HG03175 (cell line): ENCODE results near the gene HYCC2.

Experiments
- ATAC-seq: cut with Tn5 transposase; IDR thresholded peaks from one replicate; pipeline ENCODE4 v1.9.1; 2021; ENCODE audit warnings: mild to moderate bottlenecking, moderate library complexity; ENCODE audit not compliant: unreplicated experiment

The HYCC2 gene

DNA sequence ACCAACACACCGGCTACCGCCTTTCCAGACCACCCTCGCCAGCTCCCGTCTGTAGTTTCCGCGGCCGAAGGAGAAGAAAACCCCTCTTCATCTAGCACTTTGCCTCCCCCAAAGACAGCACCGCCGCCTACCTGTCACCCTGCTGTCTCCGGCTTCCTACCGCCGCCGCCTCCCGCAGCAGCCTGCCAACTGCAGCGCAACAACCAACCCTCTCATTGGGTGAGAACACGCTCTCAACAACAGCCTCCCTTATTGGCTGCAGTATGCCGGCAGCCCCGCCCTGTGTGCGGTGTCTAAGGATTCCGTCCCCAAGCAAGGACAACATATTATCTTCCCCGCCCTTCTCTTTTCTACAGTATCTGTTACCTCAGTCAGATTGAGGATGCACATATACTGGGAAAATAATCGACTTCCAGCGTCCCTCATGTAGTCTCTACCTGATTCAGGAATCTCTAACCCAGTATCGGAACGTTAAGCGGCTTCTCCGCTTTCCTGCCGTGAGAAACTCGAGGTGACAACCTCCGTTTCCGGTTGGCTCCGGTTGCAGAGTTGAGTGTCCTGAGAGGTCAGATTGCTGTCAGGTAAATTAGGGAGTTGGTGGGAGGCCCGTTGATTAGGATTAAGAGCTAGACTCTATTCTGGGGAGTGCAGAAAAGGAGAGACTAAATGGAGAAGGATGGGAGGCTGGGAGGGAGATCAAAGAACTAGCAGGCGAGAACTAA is at the start of gene HYCC2, which contains the start of gene NDUFB3:
HYCC2 (minus strand) TSS at position 193 of the 722 bp plus-strand sequence. CDS start 47,662 bp downstream, outside the sequence.
NDUFB3 (plus strand) TSS at position 523 of the 722 bp plus-strand sequence. CDS start 6,882 bp downstream, outside the sequence.
- ATAC-seq: peak; percentile 97

DNA sequence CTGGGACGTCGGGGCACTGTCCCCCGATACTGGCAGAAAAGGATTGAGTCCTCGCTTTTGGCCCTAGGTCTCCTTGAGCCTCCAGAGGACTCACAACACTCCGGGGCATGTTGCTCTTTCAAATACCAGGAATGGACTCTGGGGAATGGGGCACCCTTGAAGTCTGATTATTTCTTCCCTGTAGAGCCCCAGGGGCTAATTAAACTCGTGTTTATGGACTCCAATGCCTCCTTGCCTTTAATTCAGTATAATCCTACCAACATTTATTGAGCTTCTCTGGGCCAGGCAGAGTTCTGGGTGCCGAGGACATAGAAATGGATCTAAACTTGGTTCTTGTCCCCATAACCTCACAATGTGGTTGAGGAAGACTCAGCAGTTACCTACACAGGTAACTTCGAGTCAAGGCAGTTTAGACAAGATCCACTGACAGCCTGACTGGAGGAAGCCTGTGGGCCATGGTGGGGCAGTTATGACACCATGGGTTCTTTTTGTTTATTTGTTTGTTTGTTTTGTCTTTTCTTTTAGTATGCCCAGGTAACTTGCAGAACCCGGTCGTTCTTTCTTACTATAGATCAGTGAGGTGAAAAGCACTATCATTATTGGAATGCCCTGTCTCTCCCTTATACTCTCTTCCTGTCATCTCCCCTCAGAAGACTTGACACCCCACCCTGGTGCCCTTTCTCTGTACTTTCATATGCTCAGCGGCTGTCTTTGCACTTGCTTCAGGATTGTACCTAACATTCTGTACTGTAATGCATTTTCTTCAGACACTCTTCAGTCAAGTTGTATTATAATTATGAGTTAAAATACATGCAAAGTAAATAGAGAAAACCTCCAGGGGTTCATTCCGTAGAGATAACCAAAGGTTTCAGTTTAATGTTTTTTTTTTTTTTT is 47.7 kb upstream of the HYCC2 start:
- no peak for ATAC-seq

- ATAC-seq: peak; percentile 37
These were observed 46.9 kb upstream of the HYCC2 start for GRCh38 chr2:201118121-201118960.

DNA sequence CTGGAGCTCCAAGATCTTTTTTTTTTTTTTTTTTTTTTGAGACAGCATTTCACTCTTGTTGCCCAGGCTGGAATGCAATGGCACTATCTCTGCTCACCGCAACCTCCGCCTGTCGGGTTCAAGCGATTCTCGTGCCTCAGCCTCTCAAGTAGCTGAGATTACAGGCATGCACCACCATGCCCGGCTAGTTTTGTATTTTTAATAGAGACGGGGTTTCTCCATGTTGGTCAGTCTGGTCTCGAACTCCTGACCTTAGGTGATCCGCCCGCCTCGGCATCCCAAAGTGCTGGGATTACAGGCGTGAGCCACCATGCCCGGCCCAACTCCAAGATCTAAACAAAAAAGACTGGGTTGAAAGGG is 46.2 kb upstream of the HYCC2 start:
- peak; percentile 2 for ATAC-seq

- peak; percentile 37 for ATAC-seq
These were observed 45.7 kb upstream of the HYCC2 start for GRCh38 chr2:201116959-201117734.

DNA sequence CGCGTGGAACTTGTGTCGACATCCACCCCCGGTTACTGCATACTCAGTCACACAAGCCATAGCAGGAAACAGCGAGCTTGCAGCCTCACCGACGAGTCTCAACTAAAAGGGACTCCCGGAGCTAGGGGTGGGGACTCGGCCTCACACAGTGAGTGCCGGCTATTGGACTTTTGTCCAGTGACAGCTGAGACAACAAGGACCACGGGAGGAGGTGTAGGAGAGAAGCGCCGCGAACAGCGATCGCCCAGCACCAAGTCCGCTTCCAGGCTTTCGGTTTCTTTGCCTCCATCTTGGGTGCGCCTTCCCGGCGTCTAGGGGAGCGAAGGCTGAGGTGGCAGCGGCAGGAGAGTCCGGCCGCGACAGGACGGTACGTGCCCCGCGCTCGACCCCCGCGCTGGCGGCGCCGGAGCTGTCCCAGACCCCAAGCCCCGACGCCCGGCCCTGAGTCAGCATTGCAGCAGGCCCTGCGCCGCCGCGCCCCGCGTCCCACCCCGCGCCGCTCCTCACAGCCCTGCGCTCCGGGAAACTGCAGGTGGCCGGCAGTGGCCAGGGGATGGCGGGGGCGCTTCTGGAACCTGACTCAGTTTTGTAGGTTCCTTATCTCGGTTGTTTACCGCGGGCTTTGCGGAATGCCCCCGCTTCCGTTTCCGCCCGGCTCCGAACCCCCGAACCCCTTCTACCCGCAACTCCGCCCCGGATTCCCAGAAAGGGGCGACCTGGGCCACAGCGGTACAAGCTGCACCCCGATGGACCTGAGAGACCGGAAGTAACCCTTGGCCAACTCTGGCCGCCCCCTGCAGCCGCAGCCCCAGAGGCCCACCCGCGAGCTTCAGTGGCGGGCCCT is 44.9 kb upstream of the HYCC2 start, which contains the start of gene CFLAR:
CFLAR (plus strand) TSS at position 50 of the 844 bp plus-strand sequence. CDS start 13,702 bp downstream, outside the sequence.
- peak; percentile 28 for ATAC-seq

- no peak for ATAC-seq
These were observed 43.4 kb upstream of the HYCC2 start for GRCh38 chr2:201114846-201115245.

DNA sequence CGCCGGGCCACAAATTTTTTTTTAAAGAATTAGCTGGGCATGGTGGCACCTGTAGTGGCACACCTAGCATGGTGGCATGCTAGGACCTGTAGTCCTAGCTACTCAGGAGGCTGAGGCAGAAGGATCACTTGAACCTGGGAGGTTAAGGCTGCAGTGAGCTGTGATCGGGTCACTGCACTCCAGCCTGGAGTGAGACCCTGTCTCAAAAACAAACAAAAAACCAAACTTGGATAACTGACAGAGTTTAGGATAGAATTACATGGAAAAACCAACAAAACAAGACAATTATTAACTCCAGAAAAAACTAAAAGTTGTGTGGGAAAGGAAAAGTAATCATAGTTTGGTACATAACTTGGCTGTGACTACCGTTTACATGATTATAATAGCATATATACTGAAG is 42.9 kb upstream of the HYCC2 start:
- no peak for ATAC-seq

- no peak for ATAC-seq
These were observed 39.6 kb upstream of the HYCC2 start for GRCh38 chr2:201111096-201111495.

DNA sequence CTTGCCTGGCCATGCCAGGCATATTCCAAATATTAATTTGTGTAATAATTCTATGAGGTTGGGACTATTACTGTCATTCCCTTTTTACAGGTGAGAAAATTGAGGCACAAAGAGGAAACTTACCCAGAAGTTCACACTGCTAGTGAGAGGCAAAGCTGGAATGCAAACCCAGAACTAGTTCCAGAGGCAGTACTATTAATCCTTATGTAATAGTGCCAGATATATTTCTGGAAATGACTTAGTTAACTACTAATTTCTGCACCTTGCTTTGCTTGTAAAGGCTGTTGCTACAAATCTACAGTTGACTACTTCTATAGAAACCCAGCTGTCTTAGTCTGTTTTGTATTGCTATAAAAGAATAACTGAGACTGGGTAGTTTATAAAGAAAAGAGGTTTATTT is 39.1 kb upstream of the HYCC2 start:
- ATAC-seq: no peak

DNA sequence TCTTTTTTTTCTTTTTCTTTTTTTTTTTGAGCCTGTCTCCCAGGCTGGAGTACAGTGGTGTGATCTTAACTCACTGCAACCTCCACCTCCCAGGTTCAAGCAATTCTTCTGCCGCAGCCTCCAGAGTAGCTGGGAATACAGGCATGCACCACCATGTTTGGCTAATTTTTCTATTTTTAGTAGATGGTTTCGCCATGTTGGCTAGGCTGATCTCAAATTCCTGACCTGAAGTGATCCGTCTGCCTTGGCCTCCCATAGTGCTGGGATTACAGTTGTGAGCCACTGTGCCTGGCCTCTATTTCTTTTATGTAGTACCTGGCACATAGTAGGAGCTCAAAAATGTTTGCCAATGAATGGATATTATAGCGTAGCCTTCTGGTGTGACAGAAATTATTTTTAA is 37.7 kb upstream of the HYCC2 start:
- ATAC-seq: no peak

GRCh38 chr2:201108341-201108740 is 36.9 kb upstream of the HYCC2 start:
- ATAC-seq: no peak

- no peak for ATAC-seq
These were observed 36.2 kb upstream of the HYCC2 start for GRCh38 chr2:201107624-201108023.

GRCh38 chr2:201105759-201106158 is 34.3 kb upstream of the HYCC2 start:
- no peak for ATAC-seq

DNA sequence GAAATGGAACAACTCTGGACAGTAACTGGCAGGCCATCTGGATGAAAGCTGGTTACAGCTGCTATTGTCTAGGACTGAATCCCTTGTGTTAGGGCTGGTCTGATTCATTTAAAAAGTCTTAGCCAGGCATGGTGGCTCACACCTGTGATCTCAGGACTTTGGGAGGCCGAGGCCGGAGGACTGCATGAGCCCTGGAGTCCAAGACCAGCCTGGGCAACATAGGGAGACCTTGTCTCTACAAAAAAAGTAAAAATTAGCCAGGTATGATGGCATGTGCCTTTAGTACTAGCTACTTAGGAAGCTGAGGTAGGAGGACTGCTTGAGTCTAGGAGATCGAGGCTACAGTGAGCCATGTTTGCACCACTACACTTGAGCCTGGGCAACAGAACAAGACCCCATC is 29.0 kb upstream of the HYCC2 start:
- ATAC-seq: no peak

DNA sequence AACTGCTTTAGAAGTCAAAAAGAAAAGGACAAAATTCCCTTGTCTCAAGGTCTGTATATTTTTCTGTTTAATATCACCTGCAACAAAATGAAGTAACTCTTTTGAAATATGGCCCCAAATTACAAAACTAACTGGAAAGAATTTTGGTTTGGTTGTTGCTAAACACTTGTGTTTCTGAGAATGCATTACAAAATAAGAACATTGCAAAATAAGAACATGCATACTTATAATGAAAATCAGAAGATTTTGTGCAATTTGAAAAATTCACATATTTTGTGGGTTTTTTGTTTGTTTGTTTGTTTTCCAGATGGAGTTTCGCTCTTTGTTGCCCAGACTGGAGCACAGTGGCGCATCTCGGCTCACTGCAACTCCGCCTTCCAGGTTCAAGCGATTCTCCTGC is 22.1 kb upstream of the HYCC2 start:
- no peak for ATAC-seq

GRCh38 chr2:201090574-201090973 is 19.1 kb upstream of the HYCC2 start:
- ATAC-seq: no peak

- ATAC-seq: no peak
These were observed 13.4 kb upstream of the HYCC2 start for GRCh38 chr2:201084863-201085262.

DNA sequence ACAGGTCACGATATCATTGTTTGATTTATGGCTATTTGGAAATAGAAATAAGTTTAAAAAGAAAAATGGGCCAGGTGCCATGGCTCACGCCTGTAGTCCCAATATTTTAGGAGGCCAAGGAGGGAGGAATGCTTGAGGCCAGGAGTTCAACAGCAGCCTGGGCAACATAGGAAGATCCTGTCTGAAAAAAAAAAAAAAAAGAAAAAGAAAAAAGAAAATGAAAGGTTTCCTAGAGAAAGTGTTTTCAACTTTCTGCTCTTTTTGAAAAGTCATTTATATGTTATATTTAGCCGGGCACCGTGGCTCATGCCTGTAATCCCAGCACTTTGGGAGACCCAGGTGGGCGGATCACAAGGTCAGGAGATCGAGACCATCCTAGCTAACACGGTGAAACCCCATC is 3.5 kb upstream of the HYCC2 start:
- no peak for ATAC-seq
